Thoracic aorta (tissue), 2 donors: Measurements from ENCODE around the gene DLGAP4. TPM values are rescaled to one million over a fixed set of nuclear protein-coding genes. Genes with fewer than 3 reads are reported as not detected.

ENCODE experiments used
- ATAC-seq: fragments of 150-250 bp; one replicate; pipeline ENCODE4 v1.8.0; 2017; ENCODE audit warnings: low read depth; ENCODE audit not compliant: insufficient number of reproducible peaks, low FRiP score
- DNase-seq: peaks from one replicate; pipeline ENCODE4 v3.0.0-alpha.2; 2020; ENCODE audit warnings: low spot score
- H3K27ac ChIP-seq, 2 donors: fragments of 200-600 bp; sonication (generic); 1 replicate in 1 of 2; 2 replicates in 1 of 2; pipeline ENCODE4 v1.5.1; 2016; ENCODE audit warnings: mild to moderate bottlenecking in 2 of 2, moderate library complexity in 2 of 2
- H3K27me3 ChIP-seq: fragments of 200-600 bp; sonication (generic); replicated peaks from 2 replicates; pipeline ENCODE4 v1.6.0; 2016; ENCODE audit warnings: mild to moderate bottlenecking; ENCODE audit not compliant: insufficient read depth
- H3K36me3 ChIP-seq: fragments of 200-600 bp; sonication (generic); one replicate; pipeline ENCODE4 v1.5.1; 2016
- H3K4me1 ChIP-seq, 2 donors: fragments of 200-600 bp; sonication (generic); 1 replicate in 1 of 2; 2 replicates in 1 of 2; pipeline versions ENCODE4 v1.5.1 to v1.6.0; 2016; ENCODE audit warnings: low read depth in 2 of 2, mild to moderate bottlenecking in 1 of 2; ENCODE audit not compliant: control insufficient read depth in 1 of 2
- H3K4me3 ChIP-seq: fragments of 200-600 bp; sonication (generic); 2 replicates; pipeline ENCODE4 v1.5.1; 2016; ENCODE audit warnings: mild to moderate bottlenecking
- H3K9me3 ChIP-seq: fragments of 200-600 bp; sonication (generic); 2 replicates; pipeline ENCODE4 v1.5.1; 2016
- total RNA-seq, 2 donors: library from RNA; depleted of rRNA; stranded (reverse); fragments of >200 nt; gene quantifications; one replicate each; pipeline versions ENCODE4 v1.1.0 to v1.2.3, GENCODE V29; 2016
- TF ChIP-seq, protein P1 (sequence below): fragments of 200-600 bp; sonication (generic); IDR thresholded peaks from one replicate; pipeline ENCODE4 v1.5.1; 2019; ENCODE audit warnings: antibody characterized with exemption

The DLGAP4 gene
- total RNA-seq, 2 donors from 2014 or later = 66.2 to 105 TPM

DNA sequence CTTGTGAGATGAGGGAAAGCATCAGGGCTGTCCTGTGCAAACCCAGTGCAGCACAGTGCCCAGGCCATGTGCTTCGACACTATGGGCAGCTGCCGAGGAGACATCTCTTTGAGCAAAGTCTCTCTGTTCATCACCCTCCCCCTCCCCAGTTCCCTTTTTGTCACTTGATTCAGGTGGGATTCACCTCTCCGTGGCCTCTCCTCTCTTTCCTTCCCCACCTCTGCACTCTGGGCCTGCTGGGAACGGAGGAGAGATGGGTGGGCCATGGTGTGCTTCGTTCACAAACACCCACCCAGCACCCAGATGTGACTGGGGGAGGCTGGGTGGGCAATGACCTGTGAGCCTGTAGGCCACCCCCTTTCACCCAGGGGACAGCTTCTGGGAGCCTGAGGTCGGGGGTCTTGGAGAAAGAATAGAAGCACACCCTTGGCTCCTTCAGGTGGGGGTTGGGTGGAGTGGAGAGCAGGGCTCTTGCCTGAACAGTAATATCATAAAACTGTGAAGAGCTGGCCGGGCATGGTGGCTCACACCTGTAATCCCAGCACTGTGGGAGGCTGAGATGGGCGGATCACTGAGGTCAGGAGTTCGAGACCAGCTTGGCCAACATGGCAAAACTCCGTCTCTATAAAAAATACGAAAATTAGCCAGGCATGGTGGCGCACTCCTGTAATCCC is 33.5 kb upstream of the DLGAP4 start:
- Histone ChIP-seq H3K36me3 (no peaks in the 10 kb centered on the region), H3K27ac (no peak overlapping the region), H3K4me3 (no peak overlapping the region), H3K9me3 (no peaks in the 10 kb centered on the region), H3K4me1 (no peaks in the 10 kb centered on the region), H3K27me3 (peaks cover 5% of the 10 kb centered on the region)
- no peak for ATAC-seq
- DNase-seq = no peak
- TF ChIP-seq, protein P1, sequence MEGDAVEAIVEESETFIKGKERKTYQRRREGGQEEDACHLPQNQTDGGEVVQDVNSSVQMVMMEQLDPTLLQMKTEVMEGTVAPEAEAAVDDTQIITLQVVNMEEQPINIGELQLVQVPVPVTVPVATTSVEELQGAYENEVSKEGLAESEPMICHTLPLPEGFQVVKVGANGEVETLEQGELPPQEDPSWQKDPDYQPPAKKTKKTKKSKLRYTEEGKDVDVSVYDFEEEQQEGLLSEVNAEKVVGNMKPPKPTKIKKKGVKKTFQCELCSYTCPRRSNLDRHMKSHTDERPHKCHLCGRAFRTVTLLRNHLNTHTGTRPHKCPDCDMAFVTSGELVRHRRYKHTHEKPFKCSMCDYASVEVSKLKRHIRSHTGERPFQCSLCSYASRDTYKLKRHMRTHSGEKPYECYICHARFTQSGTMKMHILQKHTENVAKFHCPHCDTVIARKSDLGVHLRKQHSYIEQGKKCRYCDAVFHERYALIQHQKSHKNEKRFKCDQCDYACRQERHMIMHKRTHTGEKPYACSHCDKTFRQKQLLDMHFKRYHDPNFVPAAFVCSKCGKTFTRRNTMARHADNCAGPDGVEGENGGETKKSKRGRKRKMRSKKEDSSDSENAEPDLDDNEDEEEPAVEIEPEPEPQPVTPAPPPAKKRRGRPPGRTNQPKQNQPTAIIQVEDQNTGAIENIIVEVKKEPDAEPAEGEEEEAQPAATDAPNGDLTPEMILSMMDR = no peak

DNA sequence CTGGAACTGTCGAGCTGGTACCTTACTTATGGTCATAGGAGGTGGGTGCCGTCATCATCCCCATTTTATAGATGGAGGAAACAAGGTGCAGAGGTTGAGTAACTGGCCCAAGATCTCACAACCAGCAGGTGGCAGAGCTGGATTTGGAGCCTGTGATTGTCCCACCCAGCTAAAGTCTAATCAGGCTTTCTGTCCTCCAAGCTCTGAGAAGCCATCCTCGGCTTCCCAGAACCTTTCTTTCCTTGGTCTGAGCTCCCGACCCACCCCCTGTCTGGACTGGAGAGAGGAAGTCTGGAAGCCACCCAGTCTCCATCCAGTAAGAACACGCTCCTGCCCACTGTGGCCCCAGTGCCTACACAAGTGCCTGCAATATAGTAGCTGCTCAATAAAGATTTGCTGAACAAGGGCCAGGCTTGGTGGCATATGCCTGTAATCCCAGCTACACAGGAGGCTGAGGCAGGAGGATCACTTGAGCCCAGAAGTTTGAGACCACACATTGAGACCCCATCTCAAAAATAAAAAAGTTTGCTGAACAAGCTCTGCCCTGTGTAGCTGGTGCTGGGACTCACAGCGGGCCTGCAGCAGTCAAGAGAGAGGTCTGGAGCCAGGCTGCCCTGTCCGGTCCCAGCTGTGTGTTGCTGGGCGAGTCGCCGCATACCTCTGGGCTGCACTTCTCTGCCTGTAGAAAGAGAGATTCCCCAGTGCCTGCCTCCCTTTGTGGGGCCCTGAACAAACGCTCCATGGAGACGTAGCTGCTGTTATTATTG is 32.5 kb upstream of the DLGAP4 start:
- TF ChIP-seq, protein P1 = no peak
- DNase-seq = no peak
- Histone ChIP-seq H3K27me3 (peaks cover 5% of the 10 kb centered on the region), H3K27ac (no peak overlapping the region), H3K4me1 (no peaks in the 10 kb centered on the region), H3K4me3 (no peak overlapping the region), H3K9me3 (no peaks in the 10 kb centered on the region), H3K36me3 (no peaks in the 10 kb centered on the region)
- ATAC-seq = no peak

GRCh38 chr20:36274181-36274841 is 31.8 kb upstream of the DLGAP4 start:
- H3K36me3 ChIP-seq = no peaks in the 10 kb centered on the region
- TF ChIP-seq, protein P1 = no peak
- peaks cover 5% of the 10 kb centered on the region for H3K27me3 ChIP-seq
- H3K4me1 ChIP-seq = no peaks in the 10 kb centered on the region
- ATAC-seq = no peak
- no peaks in the 10 kb centered on the region for H3K9me3 ChIP-seq
- DNase-seq = no peak
- H3K27ac ChIP-seq = no peak overlapping the region
- no peak overlapping the region for H3K4me3 ChIP-seq

DNA sequence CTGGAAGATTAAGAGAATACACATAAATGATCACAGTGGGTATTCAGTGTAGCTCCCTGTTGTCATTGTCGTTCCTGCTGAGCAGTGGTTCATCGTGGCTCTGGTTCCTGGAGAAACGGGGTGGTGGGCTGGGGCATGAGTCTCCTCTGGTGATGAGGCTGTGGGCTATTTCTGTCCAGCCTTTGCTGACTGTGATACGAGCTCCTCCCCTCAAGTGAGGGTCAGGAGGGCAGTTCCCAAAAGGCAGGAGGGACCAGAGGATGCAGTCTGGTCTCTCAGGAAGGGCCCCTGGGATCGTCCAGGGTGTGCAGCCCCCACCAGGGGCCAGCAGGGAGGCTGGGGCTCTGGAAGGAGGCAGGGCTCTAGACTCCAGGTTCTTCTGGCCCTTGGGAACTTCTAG is 31.1 kb upstream of the DLGAP4 start:
- ATAC-seq (no peak), DNase-seq (no peak)
- H3K36me3 ChIP-seq = no peaks in the 10 kb centered on the region
- TF ChIP-seq, protein P1 = no peak
- peaks cover 5% of the 10 kb centered on the region for H3K27me3 ChIP-seq
- no peaks in the 10 kb centered on the region for H3K9me3 ChIP-seq
- no peaks in the 10 kb centered on the region for H3K4me1 ChIP-seq
- no peak overlapping the region for H3K27ac ChIP-seq
- H3K4me3 ChIP-seq = no peak overlapping the region
